Neural cell (in vitro differentiated cells): Measurements from ENCODE around the gene XRRA1.

Experiments used
- CTCF ChIP-seq: fragments of 450-650 bp; IDR thresholded peaks from 2 replicates; pipeline ENCODE4 v1.5.1; 2014; ENCODE audit warnings: antibody characterized with exemption, mild to moderate bottlenecking, moderate library complexity; ENCODE audit not compliant: poor library complexity, severe bottlenecking
- EP300 ChIP-seq: fragments of 450-650 bp; conservative IDR thresholded peaks from 2 replicates; pipeline ENCODE4 v1.6.1; 2014; ENCODE audit warnings: antibody characterized with exemption, mild to moderate bottlenecking, moderate library complexity; ENCODE audit not compliant: poor library complexity, severe bottlenecking
- EZH2 ChIP-seq: fragments of 200-600, 300-800 bp; shearing (Covaris generic), sonication (generic); IDR thresholded peaks from 2 replicates; pipeline ENCODE4 v1.6.1; 2014; ENCODE audit warnings: antibody characterized with exemption, low read length, borderline replicate concordance, mild to moderate bottlenecking; ENCODE audit not compliant: insufficient read depth, poor library complexity, severe bottlenecking
- MXI1 ChIP-seq: fragments of 450-650 bp; conservative IDR thresholded peaks from 2 replicates; pipeline ENCODE4 v1.6.1; 2014; ENCODE audit warnings: antibody characterized with exemption, mild to moderate bottlenecking; ENCODE audit not compliant: poor library complexity, severe bottlenecking
- POLR2AphosphoS5 ChIP-seq: IDR thresholded peaks from 2 replicates; pipeline ENCODE4 v1.6.1; 2012
- RAD21 ChIP-seq: fragments of 450-650 bp; conservative IDR thresholded peaks from 2 replicates; pipeline ENCODE4 v1.6.1; 2014; ENCODE audit warnings: antibody characterized with exemption, mild to moderate bottlenecking, moderate library complexity
- REST ChIP-seq: IDR thresholded peaks from 2 replicates; pipeline ENCODE4 v1.6.1; 2012; ENCODE audit warnings: borderline replicate concordance
- TAF1 ChIP-seq: IDR thresholded peaks from 2 replicates; pipeline ENCODE4 v1.6.1; 2012; ENCODE audit warnings: low read depth

- TF ChIP-seq CTCF (no peak), EZH2 (no peak), EP300 (no peak), POLR2AphosphoS5 (no peak), REST (no peak), MXI1 (no peak), TAF1 (no peak), RAD21 (no peak)
Observed at GRCh38 chr11:74847895-74848294, 101.0 kb downstream of the XRRA1 start.
